CD8-positive, alpha-beta memory T cell (primary cell): ENCODE results near the gene OGG1. TPM values are rescaled to one million over a fixed set of nuclear protein-coding genes. Genes with fewer than 3 reads are reported as not detected.

Source experiments
- CTCF ChIA-PET: fragments of 350-600 bp; sonication (Branson Sonifier 250); formaldehyde crosslinking; loops from one replicate; lab custom pipeline; 2021; ENCODE audit warnings: antibody characterized with exemption; lab: Charles Lee
- POLR2A ChIA-PET: fragments of 350-600 bp; sonication (Branson Sonifier 250); formaldehyde crosslinking; loops from one replicate; lab custom pipeline; 2021; ENCODE audit warnings: antibody characterized with exemption; lab: Charles Lee
- DNase-seq, 5 donors: peaks; one replicate each; pipeline versions ENCODE4 v3.0.0 to v3.0.0-alpha.2; 2020 to 2022; ENCODE audit warnings: mixed read lengths in 1 of 5
- H3K27ac ChIP-seq: one replicate; pipeline ENCODE4 v1.7.0; 2013; ENCODE audit warnings: low read depth, mild to moderate bottlenecking, low read length, moderate library complexity
- H3K27me3 ChIP-seq: 2 replicates; pipeline ENCODE4 v1.7.0; 2013; ENCODE audit warnings: low read length, mild to moderate bottlenecking; ENCODE audit not compliant: insufficient read depth, poor library complexity, severe bottlenecking
- H3K36me3 ChIP-seq: 2 replicates; pipeline ENCODE4 v1.7.0; 2013; ENCODE audit warnings: mild to moderate bottlenecking, low read length, moderate library complexity; ENCODE audit not compliant: insufficient read depth
- H3K4me1 ChIP-seq: 2 replicates; pipeline ENCODE4 v1.7.0; 2013; ENCODE audit warnings: mild to moderate bottlenecking, low read length, moderate library complexity; ENCODE audit not compliant: insufficient read depth
- H3K4me3 ChIP-seq: 2 replicates; pipeline ENCODE4 v1.7.0; 2013; ENCODE audit warnings: mild to moderate bottlenecking, low read length
- H3K9me3 ChIP-seq: 2 replicates; pipeline ENCODE4 v1.7.0; 2013; ENCODE audit warnings: mild to moderate bottlenecking, low read length
- H3K27ac Mint-ChIP-seq, 8 donors: one replicate each; pipeline ENCODE4 v1.8.0; 2020 to 2021; ENCODE audit warnings: mixed read lengths in 8 of 8, mild to moderate bottlenecking in 6 of 8, inconsistent platforms in 3 of 8, moderate library complexity in 3 of 8
- H3K27me3 Mint-ChIP-seq, 2 donors: one replicate each; pipeline ENCODE4 v1.8.0; 2020 to 2021; ENCODE audit warnings: mixed read lengths in 2 of 2, mild to moderate bottlenecking in 1 of 2, moderate library complexity in 1 of 2
- H3K36me3 Mint-ChIP-seq, 3 donors: one replicate each; pipeline ENCODE4 v1.8.0; 2020 to 2021; ENCODE audit warnings: mixed read lengths in 3 of 3, inconsistent platforms in 1 of 3, mild to moderate bottlenecking in 1 of 3
- H3K4me1 Mint-ChIP-seq, 3 donors: one replicate each; pipeline ENCODE4 v1.8.0; 2020 to 2021; ENCODE audit warnings: mixed read lengths in 3 of 3, inconsistent platforms in 1 of 3, mild to moderate bottlenecking in 1 of 3
- H3K4me3 Mint-ChIP-seq, 7 donors: one replicate each; pipeline ENCODE4 v1.8.0; 2020 to 2021; ENCODE audit warnings: mixed read lengths in 7 of 7, mild to moderate bottlenecking in 6 of 7, moderate library complexity in 4 of 7, inconsistent platforms in 2 of 7
- H3K9me3 Mint-ChIP-seq, 5 donors: one replicate each; pipeline ENCODE4 v1.8.0; 2020 to 2022; ENCODE audit warnings: mixed read lengths in 5 of 5, mild to moderate bottlenecking in 3 of 5, moderate library complexity in 2 of 5, inconsistent platforms in 1 of 5
- polyA plus RNA-seq: library from polyadenylated mRNA; unstranded; fragments of 300-500 nt; fragmentation: Illumina TruSeq; gene quantifications from one replicate; pipeline ENCODE4 v1.2.3, GENCODE V29; 2021
- total RNA-seq, 2 experiments: library from RNA; stranded (reverse); gene quantifications; one replicate each; pipeline ENCODE4 v1.2.3, GENCODE V29; 2021

Gene OGG1
- total and polyA plus RNA-seq, 3 experiments from 2014 or later = 25.8 to 32.1 (median 30.5) TPM

DNA sequence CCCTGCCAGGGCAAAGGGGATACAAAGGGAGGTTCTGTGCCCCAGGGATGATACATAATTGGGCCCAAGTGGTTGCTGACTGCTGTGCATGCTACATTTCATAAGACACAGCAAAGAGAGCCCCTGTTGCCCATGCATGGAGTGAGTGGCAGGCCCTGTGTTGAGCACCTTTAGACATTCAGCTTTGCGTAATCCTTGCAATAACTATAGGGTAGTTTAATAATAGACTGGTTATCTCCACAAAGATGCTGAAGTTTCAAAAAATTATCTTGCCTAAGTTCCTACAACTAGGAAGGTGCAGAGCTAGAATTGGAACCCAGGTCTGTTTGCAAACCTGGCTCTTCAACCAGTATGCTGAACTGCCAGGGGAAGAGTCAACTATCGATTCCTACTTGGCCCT is 1.7 kb upstream of the OGG1 start:
- Histone ChIP-seq H3K36me3 (peaks cover 38% of the 10 kb centered on the region), H3K4me1 (peaks cover 24% of the 10 kb centered on the region), H3K4me3 (no peak overlapping the region), H3K9me3 (no peaks in the 10 kb centered on the region), H3K27ac (no peak overlapping the region), H3K27me3 (no peaks in the 10 kb centered on the region)
- peak overlapping the region in 3 of 8 donors; percentile 30 to 83 (median 73) for H3K27ac Mint-ChIP-seq
- ChIA-PET CTCF (interaction anchor here (2.2 kb wide), 1 partner anchor 45 kb away, joined by 8 read pairs; the partner anchor contains the start of genes ARPC4 and TADA3), POLR2A (no interaction called here)
- H3K4me3 Mint-ChIP-seq = peak overlapping the region in 4 of 7 donors; percentile 44 to 95 (median 70)
- DNase-seq = no peak
- peaks cover 0 to 86% (median 15%) of the 10 kb centered on the region in 3 donors for H3K36me3 Mint-ChIP-seq
- H3K27me3 Mint-ChIP-seq = peaks cover 0 to 4% of the 10 kb centered on the region in 2 donors
- peaks cover 33 to 41% (median 33%) of the 10 kb centered on the region in 3 donors for H3K4me1 Mint-ChIP-seq
- H3K9me3 Mint-ChIP-seq = peaks cover 0 to 2% (median 0%) of the 10 kb centered on the region in 5 donors

DNA sequence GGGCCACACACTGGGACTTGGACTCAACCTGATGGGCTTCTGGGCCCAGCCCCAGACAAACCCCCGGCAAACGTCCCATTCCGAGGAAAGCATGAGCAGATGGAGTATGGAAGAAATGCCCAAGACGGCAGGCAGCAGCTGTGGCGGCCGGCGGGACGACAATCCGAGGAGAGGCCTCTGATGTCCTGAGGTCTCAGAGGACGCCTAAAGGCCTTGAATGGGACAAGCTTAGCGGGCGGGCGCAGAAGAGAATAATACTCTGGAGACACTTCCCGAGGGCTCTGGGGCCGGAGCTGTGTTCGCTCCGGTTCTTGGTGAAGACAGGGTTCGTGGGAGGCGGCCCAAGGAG is 482 bp upstream of the OGG1 start:
- peaks cover 31% of the 10 kb centered on the region for H3K36me3 ChIP-seq
- H3K36me3 Mint-ChIP-seq = peaks cover 0 to 81% (median 15%) of the 10 kb centered on the region in 3 donors

DNA sequence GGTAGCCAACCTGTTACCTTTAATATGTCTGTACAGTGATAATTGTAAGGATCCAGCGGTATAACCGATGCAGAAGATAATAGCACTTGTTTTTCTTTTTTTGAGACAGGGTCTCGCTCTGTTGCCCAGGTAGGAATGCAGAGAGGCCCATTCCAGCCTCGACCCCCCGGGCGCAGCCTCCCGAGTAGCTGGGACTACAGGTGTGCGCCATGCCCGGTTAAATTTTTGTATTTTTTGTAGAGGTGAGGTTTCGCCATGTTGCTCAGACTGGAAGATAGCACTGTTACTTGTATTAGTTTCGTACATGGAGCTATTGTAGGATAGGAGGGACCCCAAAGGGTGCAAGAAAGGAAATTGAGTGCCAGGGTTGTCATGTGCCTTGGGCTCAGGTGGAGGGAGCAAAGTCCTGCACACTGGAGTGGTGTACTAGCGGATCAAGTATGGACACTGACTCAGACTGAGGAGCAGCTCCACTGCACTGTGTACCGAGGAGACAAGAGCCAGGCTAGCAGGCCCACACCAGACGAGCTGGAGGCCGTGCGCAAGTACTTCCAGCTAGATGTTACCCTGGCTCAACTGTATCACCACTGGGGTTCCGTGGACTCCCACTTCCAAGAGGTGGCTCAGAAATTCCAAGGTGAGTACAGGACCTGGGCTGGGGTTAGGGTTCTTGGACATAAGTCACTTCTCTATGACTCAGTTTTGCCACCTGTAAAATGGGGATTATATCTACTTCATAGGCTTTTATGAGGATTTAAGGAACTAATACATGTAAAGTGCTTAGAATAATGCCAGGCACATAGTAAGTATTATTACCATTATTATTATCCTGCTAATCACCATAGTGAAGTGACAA is 1.0 kb downstream of the OGG1 start:
- Mint-ChIP-seq H3K4me1 (peaks cover 39 to 58% (median 49%) of the 10 kb centered on the region in 3 donors), H3K36me3 (peaks cover 0 to 78% (median 10%) of the 10 kb centered on the region in 3 donors)

More for the DNA sequence above, 482 bp upstream of the OGG1 start:
- ChIA-PET POLR2A (interaction anchor here (0.8 to 2.5 kb wide), 4 partner anchors 17 to 353 kb away, joined by 3 to 23 read pairs (median 10); partner anchors contain the start of genes ARPC4, BRPF1 and TADA3), CTCF (interaction anchor here (0.9 to 2.2 kb wide), 5 partner anchors 17 to 60 kb away, joined by 3 to 8 read pairs (median 4); partner anchors contain the start of genes ARPC4 and TADA3)
- H3K27me3 Mint-ChIP-seq = peaks cover 0 to 4% of the 10 kb centered on the region in 2 donors
- H3K4me3 Mint-ChIP-seq = peak overlapping the region; percentile 91 to 97 (median 94)
- H3K27ac Mint-ChIP-seq = peak overlapping the region; percentile 83 to 98 (median 92)
- H3K27ac ChIP-seq = peak overlapping the region; percentile 76
- peaks cover 24% of the 10 kb centered on the region for H3K4me1 ChIP-seq
- H3K27me3 ChIP-seq = no peaks in the 10 kb centered on the region
- peak overlapping the region; percentile 95 for H3K4me3 ChIP-seq
- H3K9me3 ChIP-seq = no peaks in the 10 kb centered on the region
- DNase-seq = no peak
- peaks cover 0 to 2% (median 0%) of the 10 kb centered on the region in 5 donors for H3K9me3 Mint-ChIP-seq
- H3K4me1 Mint-ChIP-seq = peaks cover 35 to 48% (median 40%) of the 10 kb centered on the region in 3 donors

DNA sequence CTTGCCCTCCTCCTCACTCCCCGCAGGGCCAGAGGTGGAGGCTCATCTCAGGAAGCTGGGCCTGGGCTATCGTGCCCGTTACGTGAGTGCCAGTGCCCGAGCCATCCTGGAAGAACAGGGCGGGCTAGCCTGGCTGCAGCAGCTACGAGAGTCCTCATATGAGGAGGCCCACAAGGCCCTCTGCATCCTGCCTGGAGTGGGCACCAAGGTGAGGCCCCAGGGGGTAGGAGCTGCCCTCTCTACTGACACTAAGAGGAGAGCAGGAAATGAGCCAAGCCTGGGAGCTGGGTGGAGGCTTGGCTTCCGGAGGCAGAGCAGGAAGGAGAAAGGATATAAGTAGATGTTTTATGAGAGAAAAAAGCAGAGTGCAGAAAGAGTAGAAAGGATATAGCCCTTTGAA is 4.9 kb downstream of the OGG1 start:
- Histone ChIP-seq H3K4me3 (no peak overlapping the region), H3K27me3 (no peaks in the 10 kb centered on the region), H3K4me1 (peaks cover 28% of the 10 kb centered on the region), H3K9me3 (no peaks in the 10 kb centered on the region), H3K27ac (no peak overlapping the region), H3K36me3 (peaks cover 16% of the 10 kb centered on the region)
- POLR2A ChIA-PET = interaction anchor here (1.3 kb wide), 1 partner anchor 23 kb away, joined by 5 read pairs; the partner anchor contains the start of gene BRPF1
- CTCF ChIA-PET = no interaction called here
- peaks cover 32 to 46% (median 41%) of the 10 kb centered on the region in 3 donors for H3K4me1 Mint-ChIP-seq
- H3K27me3 Mint-ChIP-seq = peaks cover 0 to 3% of the 10 kb centered on the region in 2 donors
- peaks cover 0 to 2% (median 0%) of the 10 kb centered on the region in 5 donors for H3K9me3 Mint-ChIP-seq
- no peak for DNase-seq
- peaks cover 12 to 77% (median 14%) of the 10 kb centered on the region in 3 donors for H3K36me3 Mint-ChIP-seq
- H3K4me3 Mint-ChIP-seq = peak overlapping the region in 1 of 7 donors; percentile 52
- peak overlapping the region in 2 of 8 donors; percentile 32 to 77 for H3K27ac Mint-ChIP-seq

More for the DNA sequence above, 1.0 kb downstream of the OGG1 start:
- Mint-ChIP-seq H3K4me3 (peak overlapping the region; percentile 91 to 97 (median 94)), H3K27me3 (peaks cover 0 to 4% of the 10 kb centered on the region in 2 donors), H3K9me3 (peaks cover 0 to 2% (median 0%) of the 10 kb centered on the region in 5 donors), H3K27ac (peak overlapping the region; percentile 40 to 98 (median 91))
- H3K4me3 ChIP-seq = peak overlapping the region; percentile 95
- H3K36me3 ChIP-seq = peaks cover 16% of the 10 kb centered on the region
- H3K9me3 ChIP-seq = no peaks in the 10 kb centered on the region
- no peak for DNase-seq
- POLR2A ChIA-PET = interaction anchor here (1.2 to 2.5 kb wide), 3 partner anchors 19 to 93 kb away, joined by 4 to 23 read pairs (median 5); partner anchors contain the start of genes ARPC4, BRPF1 and RPUSD3
- H3K4me1 ChIP-seq = peaks cover 33% of the 10 kb centered on the region
- H3K27ac ChIP-seq = peak overlapping the region; percentile 76
- no peaks in the 10 kb centered on the region for H3K27me3 ChIP-seq
- CTCF ChIA-PET = interaction anchor here (0.6 to 1.9 kb wide), 5 partner anchors 18 to 89 kb away, joined by 3 to 5 read pairs (median 4); partner anchors contain the start of genes ARPC4 and TADA3

DNA sequence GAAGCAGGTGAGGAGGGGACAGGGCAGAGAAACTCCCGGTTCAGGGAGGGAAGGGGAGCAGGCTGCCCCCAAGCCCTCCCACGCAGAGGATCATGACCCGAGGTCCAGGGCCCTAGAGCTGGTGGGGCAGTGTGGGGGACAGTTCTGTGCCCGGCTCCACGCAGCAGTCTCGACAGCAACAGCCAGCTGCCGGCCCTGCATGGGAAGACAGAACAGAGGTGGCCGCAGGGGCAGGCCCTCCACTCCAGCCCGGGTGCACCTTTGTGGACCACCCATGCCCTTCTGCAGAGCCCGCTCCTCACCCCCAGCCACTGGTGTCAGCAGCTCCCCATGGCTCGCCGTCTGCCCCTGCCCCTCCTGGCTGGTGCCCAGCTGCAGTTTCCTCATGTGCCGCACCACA is 7.7 kb downstream of the OGG1 start:
- H3K36me3 ChIP-seq = peaks cover 16% of the 10 kb centered on the region
- H3K4me1 ChIP-seq = peaks cover 9% of the 10 kb centered on the region
- DNase-seq = no peak
- CTCF ChIA-PET = no interaction called here
- Mint-ChIP-seq H3K9me3 (no peaks in the 10 kb centered on the region), H3K4me3 (no peak overlapping the region), H3K27ac (no peak overlapping the region), H3K4me1 (peaks cover 8 to 19% (median 16%) of the 10 kb centered on the region in 3 donors), H3K27me3 (no peaks in the 10 kb centered on the region), H3K36me3 (peaks cover 16 to 64% (median 17%) of the 10 kb centered on the region in 3 donors)
- no peak overlapping the region for H3K4me3 ChIP-seq
- H3K27ac ChIP-seq = no peak overlapping the region
- no peaks in the 10 kb centered on the region for H3K9me3 ChIP-seq
- POLR2A ChIA-PET = interaction anchor here (0.5 kb wide), 1 partner anchor 80 kb away, joined by 5 read pairs; no protein-coding TSS in a partner anchor
- no peaks in the 10 kb centered on the region for H3K27me3 ChIP-seq

DNA sequence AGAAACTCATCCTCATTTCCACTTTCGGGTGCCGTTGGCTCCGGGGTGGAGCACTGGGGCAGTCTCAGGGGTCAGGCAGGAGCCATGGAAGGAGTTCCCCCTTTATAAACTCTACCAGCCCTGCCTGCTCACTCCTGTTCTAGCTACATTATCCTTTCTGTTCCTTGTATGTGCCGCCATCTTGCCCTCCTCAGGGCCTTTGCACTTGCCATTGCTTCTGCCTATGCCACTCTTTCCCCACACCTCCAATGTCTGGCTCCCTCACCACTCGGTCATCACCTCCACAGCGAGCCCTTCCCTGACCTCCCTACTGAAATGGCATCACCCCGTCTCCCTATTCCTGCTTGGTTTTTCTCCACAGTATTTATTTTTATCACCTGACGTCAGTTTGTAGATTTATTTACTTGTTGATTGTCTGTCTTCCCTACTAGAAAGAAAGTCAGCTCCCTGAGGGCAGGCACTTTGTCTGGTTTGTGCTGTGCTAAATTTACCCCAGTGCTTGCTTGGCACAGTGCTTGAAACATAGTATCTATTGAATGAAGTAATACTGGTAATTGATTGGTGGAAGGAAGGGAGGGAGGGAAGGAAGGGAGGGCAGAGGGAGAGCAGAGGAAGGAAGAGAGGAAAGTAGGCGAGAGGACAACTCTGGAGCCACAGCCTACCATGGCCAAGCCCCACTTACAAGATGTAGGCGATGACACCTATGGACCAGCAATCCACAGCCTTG is 11.2 kb downstream of the OGG1 start:
- Mint-ChIP-seq H3K36me3 (peaks cover 16 to 40% (median 16%) of the 10 kb centered on the region in 3 donors), H3K4me3 (no peak overlapping the region), H3K27ac (peak overlapping the region in 2 of 8 donors; percentile 25 to 90), H3K27me3 (no peaks in the 10 kb centered on the region), H3K9me3 (no peaks in the 10 kb centered on the region), H3K4me1 (no peaks in the 10 kb centered on the region)
- Histone ChIP-seq H3K27me3 (no peaks in the 10 kb centered on the region), H3K27ac (no peak overlapping the region), H3K9me3 (no peaks in the 10 kb centered on the region), H3K4me3 (no peak overlapping the region), H3K4me1 (no peaks in the 10 kb centered on the region), H3K36me3 (peaks cover 16% of the 10 kb centered on the region)
- POLR2A ChIA-PET = no interaction called here
- no peak for DNase-seq
- CTCF ChIA-PET = no interaction called here

DNA sequence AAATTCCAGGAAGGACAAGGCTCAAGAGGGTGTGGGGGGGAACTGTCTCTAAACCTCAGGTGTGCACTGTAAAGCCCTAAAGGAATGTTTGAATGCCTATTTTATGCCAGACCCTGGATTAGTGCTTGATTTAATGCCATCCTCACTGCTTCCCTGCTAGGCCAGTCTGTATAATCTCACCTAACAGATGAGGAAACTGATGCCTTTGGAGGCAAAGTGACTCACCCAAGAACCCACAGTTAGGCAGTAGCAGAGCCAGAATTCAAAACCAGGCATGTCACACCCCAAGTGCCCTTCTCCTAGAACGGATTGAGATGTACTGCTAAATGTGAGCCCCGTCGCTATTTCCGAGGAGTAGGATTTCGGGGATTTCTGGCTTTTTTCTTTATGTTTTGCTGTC is 12.2 kb downstream of the OGG1 start:
- Histone ChIP-seq H3K36me3 (peaks cover 8% of the 10 kb centered on the region), H3K9me3 (no peaks in the 10 kb centered on the region), H3K27me3 (no peaks in the 10 kb centered on the region), H3K4me1 (no peaks in the 10 kb centered on the region), H3K27ac (no peak overlapping the region), H3K4me3 (no peak overlapping the region)
- H3K36me3 Mint-ChIP-seq = peaks cover 16 to 31% (median 16%) of the 10 kb centered on the region in 3 donors
- DNase-seq = no peak
- peaks cover 0 to 3% (median 0%) of the 10 kb centered on the region in 3 donors for H3K4me1 Mint-ChIP-seq
- H3K27me3 Mint-ChIP-seq = no peaks in the 10 kb centered on the region
- ChIA-PET CTCF (no interaction called here), POLR2A (no interaction called here)
- no peak overlapping the region for H3K4me3 Mint-ChIP-seq
- no peaks in the 10 kb centered on the region for H3K9me3 Mint-ChIP-seq
- H3K27ac Mint-ChIP-seq = peak overlapping the region in 1 of 8 donors; percentile 84
